Measurements from ENCODE around the gene LIFR.

Gene LIFR

GRCh38 chr5:38515092-38515491 is 41.4 kb downstream of the LIFR start:
- no peak for DNase-seq (ENCODE audit: low read depth)

- no peak for DNase-seq (ENCODE audit: low read depth)
Observed at GRCh38 chr5:38509185-38509584, 47.3 kb downstream of the LIFR start.

DNA sequence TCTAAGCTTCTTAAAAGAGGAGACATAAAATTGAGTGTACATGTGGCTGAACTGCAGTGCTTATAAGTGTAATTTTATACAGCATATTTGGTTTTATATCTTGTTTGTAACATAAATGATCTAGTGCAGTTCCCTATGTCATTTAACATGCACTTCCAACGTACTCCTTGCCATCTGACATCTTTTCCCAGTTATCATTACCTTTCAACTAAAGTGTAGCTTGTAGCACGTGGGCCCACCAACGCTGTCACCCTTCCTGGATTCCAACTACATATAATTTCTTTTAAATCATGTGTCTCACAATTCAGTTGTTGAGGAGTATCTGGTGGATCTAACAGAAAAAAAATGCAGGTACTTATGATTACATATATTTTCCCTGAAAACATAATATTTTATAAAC is 50.1 kb downstream of the LIFR start:
- DNase-seq (ENCODE audit: low read depth) = no peak

- no peak for DNase-seq (ENCODE audit: low read depth)
Observed at GRCh38 chr5:38500573-38501260, 55.7 kb downstream of the LIFR start.

DNA sequence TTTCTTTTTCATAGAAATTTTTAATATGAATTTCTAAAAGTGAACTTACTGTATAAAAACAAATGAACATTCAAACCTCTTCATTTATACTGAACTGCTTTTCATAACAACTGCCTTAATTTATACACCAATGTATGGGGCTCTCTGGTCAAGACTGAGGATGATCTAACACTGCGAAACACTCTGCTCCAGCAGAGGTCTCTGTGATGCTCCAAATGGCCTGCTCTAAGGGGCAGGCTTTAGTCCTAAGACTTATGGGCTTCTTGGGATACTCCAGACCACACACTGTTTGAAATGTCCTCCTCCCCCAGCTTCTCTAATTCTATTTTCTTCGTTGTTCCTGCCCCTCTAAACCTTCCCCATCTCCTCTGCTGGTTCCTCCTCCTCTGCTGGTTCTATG is 58.5 kb downstream of the LIFR start:
- DNase-seq (ENCODE audit: low read depth) = no peak

GRCh38 chr5:38494763-38495162 is 61.7 kb downstream of the LIFR start:
- DNase-seq (ENCODE audit: low read depth) = no peak

GRCh38 chr5:38494175-38494574 is 62.3 kb downstream of the LIFR start:
- no peak for DNase-seq (ENCODE audit: low read depth)

DNA sequence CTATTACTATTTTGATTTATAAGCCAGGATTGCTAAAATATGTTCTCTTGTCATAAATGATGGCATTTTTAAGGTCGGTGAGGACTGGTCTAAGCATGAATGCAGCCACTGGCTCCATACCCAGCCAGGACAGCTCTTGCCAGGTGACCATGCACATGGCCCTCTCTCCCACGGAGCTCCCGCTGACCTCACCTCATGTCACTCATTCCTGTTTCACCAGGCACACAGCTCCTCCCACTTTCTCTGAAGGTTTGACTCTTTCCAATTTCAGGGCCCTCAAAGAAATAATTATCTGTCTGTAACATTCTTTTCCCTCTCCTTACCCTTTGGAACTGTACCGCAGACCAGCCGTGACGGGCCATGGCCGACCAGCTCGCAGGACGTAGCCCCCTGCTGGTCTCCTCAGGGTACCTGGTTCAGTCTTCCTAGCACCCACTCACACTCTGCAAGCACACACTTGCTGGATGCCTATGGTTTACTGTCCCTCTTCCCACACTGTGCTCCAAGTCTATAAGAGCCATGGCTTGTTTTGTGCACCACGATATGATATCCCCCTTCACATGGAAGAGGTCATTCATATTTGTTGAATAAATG is 72.5 kb downstream of the LIFR start:
- DNase-seq (ENCODE audit: low read depth) = no peak

- DNase-seq (ENCODE audit: low read depth) = no peak
Observed at GRCh38 chr5:38479315-38479904, 77.0 kb downstream of the LIFR start.

DNA sequence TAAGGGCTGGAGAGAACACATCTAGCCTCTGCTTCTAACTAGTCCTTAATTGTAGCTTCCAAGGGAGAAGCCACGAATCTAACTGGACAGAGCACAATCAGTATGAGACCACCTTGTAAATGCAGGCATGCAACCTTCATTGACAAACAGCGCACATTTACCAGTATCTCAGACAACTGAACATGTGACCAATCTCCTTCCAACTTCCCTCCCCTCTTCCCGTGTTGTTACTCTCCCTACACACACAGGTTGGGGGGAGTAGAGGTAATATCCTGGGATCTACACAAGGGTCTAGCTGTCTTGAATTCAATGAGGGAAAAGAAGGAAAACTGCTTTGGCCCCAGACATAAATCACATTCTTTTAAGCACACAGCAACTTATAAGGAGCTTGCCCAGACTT is 77.6 kb downstream of the LIFR start:
- no peak for DNase-seq (ENCODE audit: low read depth)

GRCh38 chr5:38478166-38478565 is 78.3 kb downstream of the LIFR start:
- DNase-seq (ENCODE audit: low read depth) = no peak

- no peak for DNase-seq (ENCODE audit: low read depth)
Observed at GRCh38 chr5:38473008-38473407, 83.4 kb downstream of the LIFR start.

DNA sequence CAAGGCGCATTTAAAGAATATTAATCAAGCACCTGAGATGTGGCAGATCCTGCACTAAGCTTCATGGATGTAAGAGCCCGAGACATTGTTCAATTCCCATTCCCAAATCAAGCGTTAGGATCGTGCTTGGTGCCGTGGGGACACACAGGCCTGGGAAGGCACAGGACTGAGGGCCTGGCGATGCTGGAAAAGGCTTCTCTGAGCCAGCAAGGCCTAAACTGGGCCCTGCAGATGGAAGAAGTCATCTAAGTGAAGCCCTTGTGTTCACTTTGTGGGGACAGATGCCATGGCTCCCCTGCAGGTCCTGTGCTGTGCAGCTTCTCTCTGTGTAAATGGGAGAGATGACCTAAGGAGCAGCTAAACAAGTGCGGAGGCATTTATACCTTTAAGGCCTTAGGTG is 83.9 kb downstream of the LIFR start:
- no peak for DNase-seq (ENCODE audit: low read depth)

- no peak for DNase-seq (ENCODE audit: low read depth)
Observed at GRCh38 chr5:38471709-38472108, 84.7 kb downstream of the LIFR start.

DNA sequence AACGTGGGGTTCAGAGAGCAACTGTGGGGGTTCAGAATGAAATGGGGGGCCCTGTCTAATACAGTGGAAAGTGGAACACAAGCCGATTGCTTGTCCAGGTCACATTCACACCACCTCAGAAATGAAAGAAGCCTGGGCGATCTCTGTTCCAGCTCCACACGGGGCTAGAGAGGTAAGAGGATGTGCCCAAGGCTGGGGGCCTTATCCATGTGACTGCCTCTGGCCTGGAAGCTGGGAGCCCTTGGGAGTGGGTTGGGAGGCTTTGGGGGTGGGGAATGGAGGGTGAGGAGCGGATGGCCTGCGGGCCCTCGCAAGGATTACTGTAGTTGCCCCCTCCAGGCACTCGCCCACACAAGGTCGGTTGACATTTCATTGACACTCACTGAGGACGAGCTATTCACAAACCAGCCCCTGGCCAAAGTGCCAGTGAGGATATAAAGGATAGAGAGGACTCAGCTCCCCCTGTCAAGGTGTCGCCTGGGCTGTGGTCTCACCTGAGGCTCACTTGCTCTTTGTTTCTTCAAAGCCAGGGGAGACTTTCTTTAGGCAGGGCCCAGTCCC is 86.7 kb downstream of the LIFR start:
- no peak for DNase-seq (ENCODE audit: low read depth)

- DNase-seq (ENCODE audit: low read depth) = no peak
Observed at GRCh38 chr5:38468978-38469706, 87.3 kb downstream of the LIFR start.

DNA sequence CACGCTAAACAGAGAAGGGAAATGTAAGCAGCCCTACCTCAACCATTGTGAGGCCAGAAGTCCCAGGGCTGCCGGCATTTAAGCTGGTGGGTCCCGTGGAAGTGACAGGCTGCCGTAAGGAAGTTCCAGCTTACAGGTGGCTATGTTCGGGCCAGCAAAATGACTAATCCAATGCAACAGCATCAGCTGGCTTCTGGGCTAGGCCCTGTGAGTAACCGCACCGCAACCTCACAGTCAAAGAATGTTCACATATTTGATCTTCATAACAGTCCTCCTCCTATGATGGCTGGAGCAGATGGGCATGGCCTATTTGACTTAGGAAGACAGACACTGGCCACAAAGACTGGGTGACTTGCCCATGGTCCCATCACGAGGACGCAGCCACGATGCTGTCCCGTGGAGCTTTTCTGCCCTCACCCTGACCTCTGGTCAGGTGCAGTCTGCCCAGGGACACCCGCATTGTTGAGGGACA is 88.2 kb downstream of the LIFR start:
- DNase-seq (ENCODE audit: low read depth) = no peak

DNA sequence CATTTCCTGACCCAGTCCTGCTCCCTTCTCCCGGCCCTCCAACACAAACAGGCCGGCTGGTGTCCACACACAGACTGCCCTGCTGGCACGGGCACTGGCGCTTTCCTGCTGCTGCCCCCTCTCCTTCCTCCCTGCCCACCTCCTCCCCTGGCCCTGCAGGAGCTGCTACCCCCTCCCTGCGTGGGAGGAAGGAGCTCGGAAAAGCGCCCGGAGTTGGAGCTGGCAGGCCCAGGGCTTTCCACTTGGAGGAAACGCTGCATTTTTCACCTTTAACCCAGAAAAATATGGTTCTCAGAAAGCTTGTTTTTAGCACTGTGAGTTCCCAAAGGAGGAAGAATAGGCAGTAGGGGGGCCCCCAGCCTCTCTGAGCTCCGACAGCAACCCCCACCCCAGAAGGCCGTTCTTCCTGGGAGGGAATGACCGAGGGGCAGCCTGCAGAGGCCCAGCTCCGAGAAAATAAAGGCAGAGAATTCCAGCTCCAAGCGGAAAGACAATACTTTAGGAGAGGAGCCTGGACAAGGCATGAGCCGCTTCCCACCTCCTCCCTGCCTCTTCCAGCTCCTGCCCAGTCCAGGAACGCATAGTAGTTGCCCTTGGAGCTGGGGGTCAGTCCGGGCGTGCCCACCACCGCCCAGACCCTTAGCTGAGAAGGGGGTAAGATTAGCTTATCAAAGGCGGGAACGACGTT is 88.9 kb downstream of the LIFR start:
- DNase-seq (ENCODE audit: low read depth) = no peak

DNA sequence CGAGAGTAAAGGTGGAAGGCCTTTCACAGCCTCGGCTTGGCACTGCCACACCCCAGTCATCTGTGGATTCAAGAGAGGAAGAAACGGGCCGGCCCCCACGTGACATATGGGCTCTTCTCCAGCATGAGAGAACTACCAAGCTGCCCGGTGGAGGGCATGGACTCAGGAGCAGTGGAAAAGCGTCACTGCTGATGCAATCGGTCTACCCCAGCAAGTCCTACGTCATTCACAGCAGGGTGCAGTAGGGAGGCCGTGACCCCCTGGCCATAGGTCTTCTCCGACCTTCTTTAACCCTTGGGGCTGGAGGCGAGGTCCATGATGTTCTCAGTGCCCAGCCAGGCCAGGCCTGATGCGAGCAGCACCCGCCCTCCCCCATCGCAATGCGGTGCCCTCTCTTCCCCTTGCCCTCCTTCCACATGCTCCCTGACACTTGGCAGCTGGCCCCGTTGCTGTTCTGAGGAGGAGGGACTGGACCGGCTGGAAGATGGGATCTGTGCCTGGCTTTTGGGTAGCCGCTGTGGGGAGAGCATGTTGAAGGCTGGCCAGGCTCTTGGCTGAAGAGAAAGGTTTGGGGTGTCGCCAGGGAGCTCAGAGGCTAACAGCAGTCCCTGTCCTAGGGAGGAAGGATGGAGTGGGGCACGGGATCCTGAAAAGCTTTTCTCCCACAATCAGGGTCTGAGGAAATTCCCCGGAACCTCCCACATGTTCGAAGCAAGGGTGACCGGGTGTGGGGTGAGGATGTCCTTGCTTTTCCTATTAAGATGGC is 89.8 kb downstream of the LIFR start:
- no peak for DNase-seq (ENCODE audit: low read depth)

DNA sequence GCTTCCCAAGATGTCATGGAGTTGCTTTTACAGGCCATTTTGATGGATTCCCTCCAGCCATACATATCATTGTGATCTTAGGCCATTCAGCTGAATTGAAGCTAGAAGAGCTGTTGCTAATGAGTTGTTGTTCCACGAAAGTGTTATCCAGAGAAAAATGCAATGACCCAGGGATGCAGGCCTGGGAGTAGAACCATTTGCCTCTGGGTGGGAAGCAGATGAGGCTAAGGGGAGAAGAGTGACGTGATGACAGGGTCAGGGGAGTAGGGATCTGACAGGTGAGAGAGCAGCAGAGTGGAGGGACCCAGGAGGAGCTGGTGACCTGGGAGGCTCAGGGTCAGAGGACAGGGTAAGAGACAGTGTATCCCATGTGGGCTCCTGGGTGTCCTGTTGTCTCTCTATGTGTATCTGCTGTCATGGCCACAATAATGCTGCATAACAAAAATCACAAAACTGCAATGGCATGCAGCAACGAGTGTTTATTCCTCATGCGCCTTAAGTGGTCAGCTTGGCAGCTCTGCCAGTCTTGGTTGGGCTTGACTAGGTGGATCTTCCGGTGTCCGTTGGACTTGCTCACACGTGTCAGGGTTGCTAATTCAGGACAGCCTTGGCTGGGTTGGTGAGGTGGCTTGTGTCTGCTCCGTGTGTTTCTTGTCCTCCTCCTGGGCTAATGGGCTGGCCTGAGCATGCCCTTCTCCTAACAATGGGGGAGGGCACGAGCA is 90.6 kb downstream of the LIFR start:
- no peak for DNase-seq (ENCODE audit: low read depth)

DNA sequence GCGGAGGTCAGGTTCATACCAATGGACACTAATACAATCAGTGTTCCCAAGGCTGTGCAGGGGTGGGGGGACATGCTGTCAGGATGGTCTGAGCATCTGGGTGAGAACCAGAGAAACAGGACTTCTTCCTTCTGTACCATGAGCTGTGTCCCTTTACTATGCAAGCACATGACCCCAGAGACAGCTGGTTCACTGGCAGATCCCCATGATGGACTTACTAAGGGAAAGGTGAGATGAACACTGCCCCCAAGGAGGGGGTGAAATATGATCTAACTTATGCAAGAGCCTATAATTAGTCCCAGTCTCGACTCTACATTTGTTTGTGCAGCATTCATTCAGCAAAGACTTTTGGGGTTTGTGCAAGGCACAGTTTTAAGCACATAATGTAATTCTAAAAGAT is 91.4 kb downstream of the LIFR start:
- no peak for DNase-seq (ENCODE audit: low read depth)

Measured in activated T-helper 1 cell treated with Interleukin-2 at 50 U/mL for 16 hours (primary cell).